GM12873 (cell line): ENCODE measurements around the gene TGIF1.

ENCODE experiments used
- TF ChIP-seq, protein P1 (sequence below): IDR thresholded peaks from 2 replicates; pipeline ENCODE4 v1.5.1; 2012; ENCODE audit warnings: low read depth, mild to moderate bottlenecking, moderate library complexity, low read length, control low read depth; ENCODE audit not compliant: insufficient read depth; ENCODE audit errors: missing control alignments

The TGIF1 gene

DNA sequence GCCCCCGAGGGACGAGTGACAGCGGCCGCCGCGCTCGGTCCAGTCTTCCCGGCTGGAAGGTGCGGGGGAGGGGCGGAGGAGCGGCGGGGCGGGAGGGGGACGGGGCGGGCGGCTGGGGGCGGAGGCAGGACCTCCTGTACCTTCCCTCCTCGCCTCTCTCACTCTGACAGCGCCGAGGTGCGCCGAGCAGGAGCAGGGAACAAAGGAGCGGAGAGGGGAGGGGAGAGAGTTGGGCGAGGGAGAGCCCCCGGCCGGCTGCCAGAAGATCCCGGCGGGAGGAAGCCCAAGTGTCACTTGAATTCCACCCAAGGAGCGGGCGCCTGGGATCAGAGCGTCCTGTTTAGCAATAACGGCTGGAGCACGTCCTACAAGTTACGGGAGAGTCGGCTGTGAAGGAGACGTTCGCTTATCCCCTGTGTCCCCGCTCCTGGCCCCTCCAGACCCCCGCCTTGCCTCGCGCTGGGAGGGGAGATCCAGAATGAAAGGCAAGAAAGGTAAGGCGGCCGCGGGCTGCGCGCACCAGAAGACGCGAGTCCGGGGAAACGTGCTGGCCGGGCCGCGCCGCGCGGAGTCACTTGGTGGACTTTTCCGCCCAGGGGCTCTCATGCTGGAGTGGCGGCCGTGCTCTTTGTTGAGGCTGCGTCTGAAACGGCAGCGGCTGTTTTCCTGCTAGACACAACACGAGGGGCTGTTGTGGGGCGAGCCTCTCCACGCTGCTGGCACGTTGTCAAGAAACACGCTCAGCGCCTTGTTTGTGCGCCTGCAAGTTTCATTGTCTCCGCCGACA, at the start of gene TGIF1:
TGIF1 (plus strand) TSS at position 161 of the 787 bp plus-strand sequence; CDS start at position 479, 318 bp downstream.
- TF ChIP-seq, protein P1, sequence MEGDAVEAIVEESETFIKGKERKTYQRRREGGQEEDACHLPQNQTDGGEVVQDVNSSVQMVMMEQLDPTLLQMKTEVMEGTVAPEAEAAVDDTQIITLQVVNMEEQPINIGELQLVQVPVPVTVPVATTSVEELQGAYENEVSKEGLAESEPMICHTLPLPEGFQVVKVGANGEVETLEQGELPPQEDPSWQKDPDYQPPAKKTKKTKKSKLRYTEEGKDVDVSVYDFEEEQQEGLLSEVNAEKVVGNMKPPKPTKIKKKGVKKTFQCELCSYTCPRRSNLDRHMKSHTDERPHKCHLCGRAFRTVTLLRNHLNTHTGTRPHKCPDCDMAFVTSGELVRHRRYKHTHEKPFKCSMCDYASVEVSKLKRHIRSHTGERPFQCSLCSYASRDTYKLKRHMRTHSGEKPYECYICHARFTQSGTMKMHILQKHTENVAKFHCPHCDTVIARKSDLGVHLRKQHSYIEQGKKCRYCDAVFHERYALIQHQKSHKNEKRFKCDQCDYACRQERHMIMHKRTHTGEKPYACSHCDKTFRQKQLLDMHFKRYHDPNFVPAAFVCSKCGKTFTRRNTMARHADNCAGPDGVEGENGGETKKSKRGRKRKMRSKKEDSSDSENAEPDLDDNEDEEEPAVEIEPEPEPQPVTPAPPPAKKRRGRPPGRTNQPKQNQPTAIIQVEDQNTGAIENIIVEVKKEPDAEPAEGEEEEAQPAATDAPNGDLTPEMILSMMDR: no peak

DNA sequence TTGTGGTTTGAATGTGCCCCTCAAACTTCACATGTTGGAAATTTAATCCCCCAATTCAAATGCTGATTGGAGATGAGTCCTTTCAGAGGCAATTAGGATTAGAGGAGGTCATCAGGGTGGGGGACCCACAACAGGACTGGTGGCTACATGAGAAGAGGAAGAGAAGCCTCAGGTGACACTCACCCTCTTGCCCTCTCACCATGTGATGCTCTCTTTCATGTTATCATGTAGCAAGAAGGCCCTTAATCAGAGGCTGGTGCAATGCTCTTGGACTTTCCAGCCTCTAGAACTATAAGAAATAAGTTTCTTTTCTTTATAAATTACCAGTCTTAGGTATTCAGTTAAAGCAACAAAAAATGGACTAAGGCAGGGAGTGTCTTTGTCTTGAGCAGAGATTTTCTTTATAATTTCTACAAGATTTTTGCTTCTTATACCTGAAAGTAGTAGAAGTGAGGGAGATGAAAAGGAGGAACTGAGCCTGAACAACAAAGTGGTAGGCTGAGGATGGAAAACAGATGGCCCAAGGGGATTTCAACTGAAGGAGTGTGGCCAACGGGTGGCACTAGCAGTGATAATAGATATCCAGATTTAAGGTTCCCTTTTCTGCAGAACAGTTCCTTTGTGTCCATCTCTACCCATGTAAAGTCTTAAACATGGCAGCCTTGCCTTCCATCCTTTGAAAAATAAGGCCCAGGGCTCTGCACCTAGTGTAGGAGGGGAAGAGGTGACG, 49.2 kb upstream of the TGIF1 start:
- TF ChIP-seq, protein P1: no peak

DNA sequence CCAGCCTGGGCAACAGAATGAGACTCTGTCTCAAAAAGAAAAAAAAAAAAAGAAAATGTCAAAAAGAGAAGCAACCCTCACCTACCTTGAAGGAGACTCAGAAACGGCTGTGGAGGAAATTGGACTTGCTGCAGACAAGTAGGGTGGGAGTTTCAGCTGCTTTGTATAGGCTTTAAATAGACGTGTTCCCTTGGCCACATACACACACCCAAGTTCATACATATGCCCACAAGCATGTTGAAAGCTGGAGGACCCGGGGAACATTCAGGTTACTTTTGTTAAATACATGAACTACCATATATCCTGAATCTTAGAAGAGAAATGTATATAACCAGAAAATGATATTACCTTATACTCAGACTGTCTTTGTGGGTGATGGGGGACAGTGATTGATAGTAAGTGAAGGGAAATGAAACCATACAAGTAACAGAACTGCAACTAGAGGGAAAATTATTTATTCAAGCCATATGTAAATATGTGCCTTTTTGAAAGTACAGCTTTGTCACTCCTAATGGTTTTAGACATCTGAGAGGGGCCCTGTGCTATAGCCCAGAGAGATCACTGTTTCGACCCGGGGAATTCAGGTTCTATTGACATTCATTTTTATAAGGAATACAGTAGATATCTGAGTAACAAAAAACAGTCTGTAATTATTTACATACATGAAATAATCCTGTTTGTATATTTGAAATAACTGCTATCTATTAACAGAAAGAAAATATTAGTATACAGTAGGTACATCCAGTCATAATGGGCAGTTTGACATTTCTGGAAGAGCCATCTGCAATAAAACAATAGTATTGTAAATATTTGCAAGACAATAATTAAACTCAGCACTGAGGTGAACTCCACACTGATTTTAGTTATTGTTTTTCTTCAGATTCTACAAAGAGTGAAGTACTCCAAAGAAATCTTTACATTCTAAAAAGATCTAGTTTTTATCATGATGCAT, 48.0 kb upstream of the TGIF1 start:
- TF ChIP-seq, protein P1: no peak

DNA sequence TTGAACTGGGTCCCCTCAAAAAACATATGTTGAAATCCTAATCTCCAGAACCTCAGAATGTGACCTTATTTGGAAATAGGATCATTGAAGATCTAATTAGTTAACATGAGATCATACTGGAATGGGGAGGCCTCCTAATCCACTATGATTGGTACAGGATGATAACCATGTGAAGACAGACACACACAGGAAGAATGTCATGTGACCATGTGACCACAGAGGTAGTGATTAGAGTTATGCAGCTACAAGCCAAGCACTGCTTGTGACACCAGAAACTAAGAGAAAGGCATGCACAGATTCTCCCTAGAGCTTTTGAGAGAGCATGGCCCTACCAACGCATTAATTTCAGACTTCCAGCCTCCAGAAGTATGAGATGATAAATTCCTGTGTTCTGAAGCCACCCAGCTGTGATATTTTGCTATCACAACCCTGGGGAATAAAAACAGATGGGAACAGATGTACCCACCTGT, 47.0 kb upstream of the TGIF1 start:
- TF ChIP-seq, protein P1: no peak

DNA sequence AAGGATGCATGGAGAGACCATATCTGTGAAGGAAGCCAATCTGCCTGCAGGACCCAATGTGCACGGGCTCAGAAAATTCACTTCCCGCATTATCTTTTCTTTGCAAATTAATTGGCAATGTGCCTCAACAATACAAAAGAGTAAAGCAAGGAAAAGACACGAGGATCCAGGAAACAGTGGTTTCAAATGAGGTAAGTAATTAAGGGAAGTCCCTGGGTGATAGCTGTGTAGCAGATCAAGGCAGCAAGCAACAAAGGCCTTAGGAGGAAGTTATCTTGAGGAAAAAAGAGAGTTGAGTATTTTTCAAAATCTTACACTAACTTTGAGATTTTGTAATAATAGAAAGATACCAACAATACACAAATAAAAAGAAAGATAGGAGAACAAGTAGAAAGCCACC, 44.3 kb upstream of the TGIF1 start:
- TF ChIP-seq, protein P1: no peak

DNA sequence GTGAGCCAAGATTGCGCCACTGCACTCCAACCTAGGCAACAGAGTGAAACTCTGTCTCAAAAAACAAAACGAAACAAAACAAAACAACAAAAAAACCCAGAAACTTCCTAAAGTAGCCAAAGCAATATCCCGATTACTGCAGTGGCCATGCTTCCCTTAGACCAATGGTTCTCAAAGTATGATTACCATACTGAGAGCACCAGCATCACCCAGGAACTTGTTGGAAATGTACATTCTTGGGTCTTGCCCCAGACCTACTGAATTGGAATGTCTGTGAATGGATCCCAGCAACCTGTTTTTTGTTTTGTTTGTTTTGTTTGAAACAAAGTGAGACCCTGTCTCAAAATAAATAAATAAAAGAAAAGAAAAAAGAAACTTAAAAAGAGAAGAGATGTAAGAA, 41.9 kb upstream of the TGIF1 start:
- TF ChIP-seq, protein P1: no peak
